ENCODE results near the gene PACSIN2.

PACSIN2 gene

DNA sequence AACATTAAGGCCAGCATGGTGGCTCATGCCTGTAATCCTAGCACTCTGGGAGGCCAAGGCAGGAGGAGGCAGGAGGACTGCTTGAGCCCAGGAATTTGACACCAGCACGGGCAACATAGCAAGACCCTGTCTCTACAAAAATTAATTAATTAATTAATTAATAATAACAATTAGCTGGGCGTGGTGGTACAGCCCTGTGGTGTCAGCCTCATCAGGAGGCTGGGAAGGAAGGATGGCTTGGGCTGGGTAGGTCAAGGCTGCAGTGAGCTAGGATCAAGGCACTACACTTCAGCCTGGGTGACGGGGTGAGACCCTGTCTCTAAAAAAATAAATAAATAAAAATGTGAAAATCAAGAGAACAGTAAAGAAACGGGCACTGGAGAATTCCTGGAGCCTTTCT, 159.2 kb downstream of the PACSIN2 start:
- DNase-seq: no peak

DNA sequence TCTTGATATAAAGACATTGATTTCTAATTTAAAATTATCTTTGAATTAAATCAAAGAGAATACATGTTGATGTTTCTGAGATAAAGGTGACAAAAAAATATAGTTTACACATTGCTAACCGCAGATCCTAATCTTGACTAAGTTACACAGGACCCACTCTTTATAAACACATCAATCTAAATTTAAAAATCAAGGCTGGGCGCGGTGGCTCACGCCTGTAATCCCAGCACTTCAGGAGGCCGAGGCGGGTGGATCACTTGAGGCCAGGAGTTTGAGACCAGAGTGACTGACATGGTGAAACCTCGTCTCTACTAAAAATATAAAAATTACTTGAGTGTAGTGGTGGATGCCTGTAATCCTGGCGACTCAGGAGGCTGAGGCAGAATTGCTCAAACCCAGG, 159.7 kb downstream of the PACSIN2 start:
- DNase-seq: no peak

DNA sequence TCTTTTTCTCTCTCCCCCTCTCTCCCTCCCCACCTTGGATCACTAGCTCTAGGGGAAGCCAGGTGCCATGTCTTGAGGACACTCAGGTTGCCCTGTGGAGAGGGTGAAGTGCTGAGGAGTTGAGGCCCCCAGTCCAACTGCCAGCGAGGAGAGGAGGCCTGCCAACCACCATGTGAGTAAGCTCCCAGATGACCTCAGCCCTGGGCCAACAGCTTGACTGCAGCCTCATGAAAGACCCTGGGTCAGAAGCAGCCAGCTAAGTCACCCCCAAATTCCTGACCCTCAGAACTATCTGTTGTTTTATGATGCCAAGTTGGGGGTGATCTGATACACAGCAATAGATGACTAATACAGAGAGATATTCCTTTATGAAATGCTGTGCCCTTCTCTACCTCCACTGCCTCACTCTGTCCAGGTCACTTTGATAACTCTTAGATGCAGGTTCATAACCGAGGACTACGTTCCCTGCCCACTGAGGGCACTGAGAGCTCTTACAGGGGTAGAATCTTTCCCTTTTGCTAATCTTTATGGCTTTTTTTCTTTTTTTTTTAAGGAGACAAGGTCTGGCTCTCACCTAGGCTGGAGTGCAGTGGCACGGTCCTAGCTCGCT, 165.9 kb downstream of the PACSIN2 start:
- DNase-seq: no peak

DNA sequence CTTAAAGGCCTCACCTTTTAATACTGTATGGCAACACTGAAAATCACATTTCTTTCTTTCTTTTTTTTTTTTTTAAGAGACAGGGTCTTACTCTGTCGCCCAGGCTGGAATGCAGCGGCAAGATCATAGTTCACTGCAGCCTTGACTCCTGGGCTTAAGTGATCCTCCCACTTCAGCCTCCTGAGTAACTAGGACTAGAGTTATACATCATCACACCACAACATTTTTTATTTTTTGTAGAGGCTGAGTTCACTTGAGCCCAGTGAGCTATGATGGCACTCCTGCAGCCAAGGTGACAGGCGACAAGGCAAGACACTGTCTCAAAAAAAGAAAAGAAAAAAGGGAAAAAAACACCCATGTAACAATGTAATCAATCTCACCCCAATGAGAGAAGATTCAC, 167.8 kb downstream of the PACSIN2 start:
- no peak for DNase-seq

DNA sequence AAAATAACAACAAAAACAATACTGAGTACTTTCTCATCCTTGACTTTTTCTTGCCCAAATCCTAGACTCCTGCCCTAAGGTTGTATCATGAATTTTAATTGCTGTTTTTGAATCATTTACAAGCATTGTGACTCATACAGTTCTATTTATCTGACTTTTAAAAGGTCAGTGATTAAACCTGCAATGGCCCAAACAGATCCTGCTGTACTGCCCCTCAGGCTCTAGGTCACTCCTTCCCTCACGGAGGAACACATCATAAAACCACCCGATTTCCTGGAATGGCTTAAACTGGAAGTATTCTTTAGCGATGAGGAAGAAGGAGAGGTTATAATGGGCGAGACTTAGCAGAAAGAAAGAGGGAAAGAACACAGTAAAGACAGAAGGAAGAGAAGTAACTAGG, 170.2 kb downstream of the PACSIN2 start:
- no peak for DNase-seq

DNA sequence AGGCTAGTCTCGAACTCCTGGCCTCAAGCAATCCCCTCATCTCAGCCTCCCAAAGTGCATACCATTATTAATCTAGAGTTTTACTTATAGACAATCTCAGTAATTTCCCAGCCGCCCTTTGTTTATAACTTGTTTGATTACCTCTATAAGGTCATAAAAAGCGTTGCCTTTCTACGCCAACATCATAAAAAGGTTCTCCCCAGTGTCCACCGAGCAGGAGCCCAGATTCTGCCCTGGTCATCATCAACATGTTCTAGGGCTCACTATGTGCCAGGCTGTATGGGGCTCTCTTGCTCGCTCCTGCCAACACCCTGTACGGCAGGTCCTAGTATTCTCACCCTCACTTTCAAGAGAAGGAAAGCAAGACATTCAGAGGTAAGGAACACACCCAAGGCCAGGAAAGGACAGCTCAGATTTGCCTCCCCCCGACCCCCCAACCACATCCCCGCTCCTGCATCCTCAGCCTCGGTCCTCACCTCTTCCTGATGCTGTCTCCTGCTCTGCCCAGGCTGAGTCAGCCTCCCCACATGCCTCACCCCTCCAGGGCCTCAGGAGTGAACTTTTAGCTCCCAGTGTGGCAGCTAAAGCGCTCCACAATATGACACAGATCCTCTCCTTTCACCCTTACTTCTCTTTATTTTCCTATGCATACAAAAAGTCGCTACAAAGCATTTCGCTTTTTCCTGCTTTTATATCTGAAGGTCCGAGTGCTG, 172.1 kb downstream of the PACSIN2 start:
- DNase-seq: no peak

DNA sequence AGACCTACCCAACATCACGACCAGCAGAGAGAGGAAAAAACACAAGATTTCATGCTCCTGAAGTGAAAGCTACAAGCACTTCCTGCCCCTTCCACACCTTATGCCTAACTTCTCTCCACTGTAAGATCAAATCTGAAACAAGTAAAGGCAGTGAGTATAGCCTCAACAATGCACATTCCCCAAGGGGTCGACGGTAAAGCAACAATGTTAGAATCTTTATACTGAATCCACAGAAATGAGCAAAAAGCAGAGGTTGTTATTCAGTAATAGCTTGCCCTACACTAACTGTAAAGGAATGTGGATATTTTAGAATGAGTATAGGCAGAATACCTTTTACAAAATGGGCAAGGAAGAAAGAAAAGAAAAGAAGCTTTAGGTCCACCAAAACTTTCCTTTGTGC, 173.5 kb downstream of the PACSIN2 start:
- no peak for DNase-seq

DNA sequence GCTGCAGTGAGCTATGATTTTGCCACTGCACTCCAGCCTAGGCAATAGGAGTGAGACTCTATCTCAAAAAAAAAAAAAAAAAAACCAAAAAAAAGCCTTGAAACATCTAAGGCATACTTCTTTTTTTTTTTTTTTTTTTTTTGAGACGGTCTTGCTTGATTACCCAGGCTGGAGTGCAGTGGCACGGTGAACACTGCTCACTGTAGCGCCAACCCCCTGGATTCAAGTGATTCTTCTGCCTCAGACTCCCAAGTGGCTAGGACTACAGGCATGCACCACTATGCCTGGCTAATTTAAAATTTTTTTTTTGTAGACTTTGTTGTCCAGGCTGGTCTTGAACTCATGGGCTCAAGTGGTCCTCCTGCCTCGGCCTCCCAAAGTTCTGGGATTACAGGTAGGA, 177.4 kb downstream of the PACSIN2 start:
- no peak for DNase-seq

DNA sequence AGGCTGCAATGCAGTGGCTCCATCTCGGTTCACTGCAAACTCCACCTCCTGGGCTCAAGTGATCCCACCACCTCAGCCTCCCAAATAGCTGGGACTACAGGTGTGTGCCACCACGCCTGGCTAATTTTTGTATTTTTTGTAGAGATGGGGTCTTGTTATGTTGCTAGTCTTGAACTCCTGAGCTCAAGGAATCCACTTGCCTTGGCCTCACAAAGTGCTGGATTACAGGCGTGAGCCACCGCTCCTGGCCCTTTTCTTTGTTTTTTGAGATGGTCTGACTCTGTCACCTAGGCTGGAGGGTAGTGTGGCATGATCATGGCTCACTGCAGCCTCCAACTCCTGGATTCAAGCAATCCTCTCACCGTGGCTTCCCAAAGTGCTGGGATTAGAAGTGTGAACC, 178.9 kb downstream of the PACSIN2 start:
- no peak for DNase-seq

DNA sequence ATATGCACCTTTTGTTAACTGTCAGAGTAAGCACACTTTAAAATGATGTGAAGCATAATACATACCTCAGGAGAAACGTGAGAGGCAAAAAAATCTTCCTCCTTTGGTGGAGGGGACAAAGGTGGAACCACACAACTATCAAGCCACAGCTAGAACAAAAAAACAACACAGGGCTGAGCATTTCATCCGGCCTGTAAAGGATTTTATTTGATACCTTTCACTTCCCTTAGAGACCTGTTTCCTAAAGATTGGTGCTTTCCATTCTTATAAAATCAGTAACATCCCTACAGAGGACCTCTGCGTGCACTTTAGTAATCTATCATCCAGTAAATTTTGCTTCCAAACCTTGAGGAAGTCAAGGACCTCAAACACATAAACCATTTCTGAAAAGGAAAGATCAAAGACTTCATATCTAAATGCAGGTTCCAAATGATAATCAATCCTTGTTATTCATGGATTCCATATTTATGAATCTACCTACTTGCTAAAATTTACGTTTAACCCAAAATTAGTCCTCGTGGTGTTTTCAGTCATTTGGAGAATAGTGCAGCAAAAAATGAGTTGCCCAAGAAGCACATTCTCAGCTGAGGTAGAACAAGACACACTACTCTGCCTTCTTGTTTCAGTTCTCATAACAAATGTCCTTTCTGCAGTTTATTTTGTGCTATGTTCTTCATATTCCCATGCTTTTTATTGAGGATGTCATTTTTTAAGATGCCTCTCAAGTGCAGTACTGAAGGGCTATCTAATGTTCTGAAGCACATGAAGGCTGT, 180.6 kb downstream of the PACSIN2 start:
- DNase-seq: no peak

DNA sequence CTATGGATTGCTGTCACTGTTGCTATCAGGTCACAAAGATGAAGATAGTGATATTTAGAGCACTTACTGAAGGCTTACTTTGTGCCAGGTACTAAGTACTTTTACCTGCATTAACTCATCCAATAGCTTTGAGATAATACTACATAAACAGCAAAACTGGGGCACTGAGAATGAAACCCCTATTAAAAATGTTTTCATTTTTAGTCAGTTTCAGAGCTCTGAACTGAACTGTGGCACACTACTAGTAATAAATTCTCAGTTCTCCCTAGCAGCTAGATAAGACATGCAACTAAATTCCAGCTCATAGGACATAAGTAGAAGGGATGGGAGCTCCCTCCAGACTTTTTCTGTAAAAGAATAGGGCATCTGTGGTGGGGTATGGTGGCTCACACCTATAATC, 181.8 kb downstream of the PACSIN2 start:
- DNase-seq: no peak

DNA sequence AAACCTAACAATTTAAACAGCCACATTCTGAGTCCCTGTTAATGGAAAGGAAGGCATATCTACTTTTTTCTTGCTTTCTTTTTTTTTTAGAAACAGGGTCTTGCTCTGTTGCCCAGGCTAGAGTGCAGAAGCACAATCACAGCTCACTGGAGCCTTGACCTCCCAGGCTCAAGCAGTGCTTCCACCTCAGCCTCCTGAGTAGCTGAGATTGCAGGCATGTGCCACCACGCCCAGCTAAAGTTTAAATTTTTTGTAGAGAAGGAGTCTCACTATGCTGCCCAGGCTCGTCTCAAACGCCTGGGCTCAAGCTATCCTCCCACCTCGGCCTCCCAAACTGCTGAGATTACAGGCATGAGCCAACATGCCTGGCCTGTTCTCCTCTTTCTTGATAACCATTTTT, 183.2 kb downstream of the PACSIN2 start:
- DNase-seq: no peak

DNA sequence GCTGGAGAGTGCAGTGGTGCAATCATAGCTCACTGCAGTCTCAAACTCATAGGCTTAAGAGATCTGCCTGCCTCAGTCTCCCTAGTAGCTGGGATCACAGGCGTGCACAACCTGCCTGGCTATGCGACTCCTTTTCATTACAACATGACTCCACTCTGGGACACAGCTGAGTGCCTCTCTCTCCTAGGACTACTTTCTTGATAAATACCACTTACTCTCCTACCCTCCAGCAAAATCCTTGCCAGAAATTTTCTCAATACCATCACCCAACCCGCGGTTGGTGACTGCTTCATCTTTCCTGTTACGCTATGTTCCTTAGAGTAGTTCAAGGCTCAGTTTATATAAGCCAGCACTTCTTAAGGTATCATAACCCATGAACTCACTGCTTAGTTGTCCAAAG, 184.8 kb downstream of the PACSIN2 start:
- no peak for DNase-seq

DNA sequence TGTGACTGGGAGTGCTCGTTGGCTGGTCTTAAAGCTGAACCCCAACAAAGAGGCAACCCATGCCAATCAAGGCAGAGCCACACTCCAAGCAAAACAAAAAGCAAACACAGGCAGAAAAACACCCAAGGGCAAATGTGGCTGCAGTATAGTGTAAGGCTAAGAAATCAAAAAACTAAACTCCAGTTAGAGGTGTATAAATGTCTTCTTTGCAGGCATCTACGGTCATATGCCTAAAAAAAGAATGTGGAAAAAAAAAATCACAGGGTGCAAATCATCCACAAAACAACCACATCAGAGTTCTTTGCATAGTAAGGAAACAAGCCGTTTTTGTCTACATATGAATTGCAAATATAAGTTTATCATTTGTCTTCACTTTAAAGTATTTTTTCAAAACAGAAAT, 185.6 kb downstream of the PACSIN2 start:
- no peak for DNase-seq

DNA sequence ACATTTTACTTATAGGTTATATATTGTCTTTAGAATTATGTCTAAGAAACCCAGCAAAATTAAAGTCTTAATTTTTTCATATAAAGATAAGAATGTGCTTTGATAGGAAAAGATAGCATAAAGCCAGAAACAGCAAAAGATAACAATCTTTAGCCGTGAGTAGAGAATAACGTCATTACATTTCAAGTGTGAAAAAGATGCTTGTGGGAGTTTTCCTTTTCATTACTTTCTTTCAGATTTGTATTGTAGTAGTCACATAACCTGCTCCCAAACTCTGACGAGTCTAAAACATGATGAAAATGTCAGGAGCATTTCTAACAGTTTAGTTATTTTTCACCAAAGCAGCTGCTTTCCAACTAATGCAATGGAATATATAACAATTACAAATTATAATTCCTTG, 189.2 kb downstream of the PACSIN2 start:
- DNase-seq: no peak

DNA sequence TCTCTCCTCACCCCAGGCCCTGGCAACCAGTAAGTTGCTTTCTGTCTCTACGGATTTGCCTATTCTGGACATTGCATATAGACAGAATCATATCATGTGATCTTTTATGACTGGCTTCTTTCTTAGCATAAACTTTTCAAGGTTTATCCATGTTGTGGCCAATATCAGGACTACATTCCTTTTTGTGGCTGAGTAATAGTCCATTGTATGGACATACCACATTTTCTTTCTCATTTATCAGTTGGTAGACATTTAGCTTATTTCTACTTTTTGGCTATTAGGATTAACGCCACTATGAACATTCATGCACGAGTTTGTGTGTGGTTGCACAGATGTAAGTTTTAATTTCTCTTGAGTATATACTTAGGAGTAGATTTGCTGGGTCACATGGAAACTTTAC, 193.6 kb downstream of the PACSIN2 start:
- DNase-seq: no peak

DNA sequence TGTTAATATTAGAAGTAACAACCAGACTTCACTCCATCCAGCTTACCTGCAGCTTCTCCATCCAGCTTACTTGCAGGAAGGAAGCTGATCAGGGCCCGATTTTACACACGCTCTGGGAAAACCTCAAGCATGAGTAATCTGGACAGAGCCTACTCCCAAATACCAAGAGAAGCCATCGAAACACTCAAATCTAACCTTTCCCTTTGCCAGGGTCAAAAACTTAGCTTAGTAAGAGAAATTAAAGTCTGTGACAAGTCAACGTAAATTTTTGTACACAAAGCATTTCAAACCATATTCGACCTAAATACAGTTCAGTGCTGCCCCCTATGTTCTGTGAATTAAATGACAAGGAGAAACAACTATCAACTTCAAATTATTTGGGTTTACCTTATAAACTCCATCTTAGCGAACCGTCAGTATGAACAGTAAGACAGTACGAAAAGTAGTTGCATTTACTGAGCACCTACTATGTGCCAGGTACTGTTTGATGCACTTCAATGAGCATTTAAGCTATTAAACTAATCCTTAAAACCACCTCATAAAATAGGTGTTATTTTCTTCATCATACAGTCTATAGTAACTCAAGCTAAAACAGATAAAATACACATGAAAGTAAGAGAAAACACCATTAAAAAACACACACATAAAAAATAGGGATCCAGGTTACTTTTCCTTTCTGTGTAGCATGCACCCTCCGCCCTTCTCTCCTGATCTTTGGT, 194.7 kb downstream of the PACSIN2 start:
- no peak for DNase-seq

All from DMS 273 treated with DMSO at 0.1 percent for 48 hours (cell line).